ENCODE measurements around the gene CFAP74.

- TF ChIP-seq POLR2A (IDR thresholded peaks at IDR 0.05; ENCODE audit: low read length) (no peak), GATA1 (IDR thresholded peaks at IDR 0.05; ENCODE audit: low read depth, low read length) (no peak)
Measured at GRCh38 chr1:1939296-1940122, 64.1 kb downstream of the CFAP74 start.

All from erythroblast (primary cell).